HG03439 (cell line): Measurements from ENCODE around the gene COL24A1.

Experiments used
- ATAC-seq: cut with Tn5 transposase; IDR thresholded peaks from one replicate; pipeline ENCODE4 v1.9.1; 2021; ENCODE audit warnings: mild to moderate bottlenecking, moderate library complexity; ENCODE audit not compliant: unreplicated experiment

COL24A1 gene

DNA sequence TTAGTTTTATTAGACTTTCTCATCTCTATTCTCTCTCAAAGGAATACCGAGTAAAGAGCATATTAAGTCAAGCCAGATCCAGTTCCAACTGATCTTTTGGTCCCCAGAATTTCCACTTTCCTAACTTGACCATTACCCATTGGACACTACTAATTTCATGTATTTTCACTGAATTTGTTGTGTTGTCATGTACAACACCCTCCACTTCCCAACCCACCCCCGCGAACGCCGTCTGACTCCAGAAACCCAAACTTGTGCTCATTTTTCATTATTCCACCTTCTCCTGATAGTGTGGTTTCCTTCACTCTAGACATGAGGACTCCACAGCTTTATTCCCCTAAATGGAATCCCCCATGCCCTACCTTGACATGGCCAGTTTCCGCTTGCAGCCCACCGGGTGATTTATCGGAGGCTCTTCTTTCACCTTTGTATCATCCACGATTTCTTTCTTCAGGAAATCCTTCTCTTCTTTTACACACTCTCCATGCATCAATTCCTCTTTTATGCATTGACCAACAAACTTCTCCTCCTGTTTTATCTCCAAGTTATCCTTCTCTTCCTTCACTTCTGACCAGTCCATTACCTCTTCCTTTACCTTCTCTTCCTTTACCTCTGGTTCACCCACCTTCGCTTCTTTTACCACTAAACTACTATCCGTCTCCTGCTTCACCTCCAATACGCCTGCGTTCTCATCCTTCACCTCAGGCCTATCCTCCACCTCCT is 449.1 kb downstream of the COL24A1 start:
- no peak for ATAC-seq

DNA sequence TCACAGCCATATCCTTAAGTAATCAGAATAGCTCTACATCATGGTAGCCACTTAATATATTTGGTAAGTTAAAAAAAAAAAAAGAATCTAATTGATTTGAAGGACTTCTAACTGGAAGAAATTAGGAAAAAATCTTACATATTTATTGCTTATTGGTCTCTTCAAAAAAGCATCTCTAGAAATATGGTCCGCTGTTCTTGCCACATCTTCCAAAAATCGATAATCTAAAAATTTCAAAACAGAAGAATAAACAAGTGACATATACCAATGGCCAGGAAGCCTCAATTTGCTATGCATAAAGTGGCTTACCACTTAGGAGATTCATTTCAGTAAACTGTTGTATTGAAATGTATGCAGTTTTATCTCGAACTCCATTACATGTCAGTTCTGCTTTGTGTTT is 450.6 kb downstream of the COL24A1 start:
- no peak for ATAC-seq

DNA sequence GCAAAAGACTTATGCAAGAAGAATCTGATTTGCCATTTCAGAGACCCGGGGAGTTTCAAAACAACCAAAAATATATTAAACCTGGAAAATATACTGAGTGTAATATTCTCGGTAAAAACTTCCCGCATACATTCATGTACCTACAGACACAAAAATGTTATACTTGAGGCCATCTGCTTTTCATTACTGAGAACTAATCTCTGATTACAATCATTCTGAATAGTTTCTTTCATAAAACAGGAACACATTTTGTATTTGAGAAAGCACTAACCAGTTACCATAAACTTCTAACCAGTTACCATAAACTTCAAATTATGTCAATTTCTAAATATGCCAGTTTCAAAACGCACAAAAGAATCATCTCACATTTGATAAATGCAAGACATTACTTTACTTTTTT is 456.1 kb downstream of the COL24A1 start:
- ATAC-seq: no peak

DNA sequence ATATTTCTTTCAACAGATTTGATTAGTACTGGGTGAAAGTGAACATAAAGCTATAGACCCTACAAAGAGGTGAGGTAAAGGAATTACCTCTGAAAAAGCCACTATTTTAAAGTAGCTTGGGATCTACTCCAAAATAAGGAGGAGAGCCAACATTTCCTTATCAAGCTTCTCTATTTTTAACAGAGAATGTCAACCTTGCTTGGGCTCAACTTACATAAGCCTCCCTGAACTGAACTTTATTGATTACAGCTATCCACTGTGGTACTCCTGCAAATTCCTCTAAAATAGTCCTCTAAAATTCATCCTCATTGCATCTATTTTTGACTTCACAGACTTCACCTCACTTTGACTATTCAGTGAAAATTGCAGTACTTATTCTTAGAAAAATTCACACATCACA is 458.7 kb downstream of the COL24A1 start:
- no peak for ATAC-seq

DNA sequence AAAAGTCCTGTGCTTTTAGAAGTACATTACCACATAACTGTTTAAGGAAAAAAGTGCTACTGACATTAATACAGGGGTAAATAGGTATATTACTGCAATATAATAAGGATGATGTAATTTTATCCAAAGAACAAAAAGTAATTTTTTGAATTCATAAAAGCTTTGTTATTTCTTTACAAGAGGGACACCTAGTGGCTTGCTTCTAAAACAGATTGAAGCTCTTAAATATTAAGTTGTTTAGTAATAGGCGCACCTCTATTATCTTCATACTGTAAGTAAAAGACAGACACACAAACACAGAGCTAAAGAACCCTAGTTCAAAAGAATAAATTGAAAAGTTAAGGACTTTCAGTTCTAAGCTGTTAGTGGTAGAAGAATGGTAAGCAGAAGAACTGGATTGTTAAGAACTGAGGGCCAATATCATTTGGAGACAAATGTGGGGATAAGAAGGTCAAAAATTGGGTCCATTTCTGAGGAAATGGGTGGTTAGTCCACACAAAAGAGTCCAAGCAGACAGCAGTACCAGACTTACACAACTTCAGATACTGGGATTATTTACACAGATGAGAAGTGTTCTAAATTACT is 463.8 kb downstream of the COL24A1 start:
- no peak for ATAC-seq

DNA sequence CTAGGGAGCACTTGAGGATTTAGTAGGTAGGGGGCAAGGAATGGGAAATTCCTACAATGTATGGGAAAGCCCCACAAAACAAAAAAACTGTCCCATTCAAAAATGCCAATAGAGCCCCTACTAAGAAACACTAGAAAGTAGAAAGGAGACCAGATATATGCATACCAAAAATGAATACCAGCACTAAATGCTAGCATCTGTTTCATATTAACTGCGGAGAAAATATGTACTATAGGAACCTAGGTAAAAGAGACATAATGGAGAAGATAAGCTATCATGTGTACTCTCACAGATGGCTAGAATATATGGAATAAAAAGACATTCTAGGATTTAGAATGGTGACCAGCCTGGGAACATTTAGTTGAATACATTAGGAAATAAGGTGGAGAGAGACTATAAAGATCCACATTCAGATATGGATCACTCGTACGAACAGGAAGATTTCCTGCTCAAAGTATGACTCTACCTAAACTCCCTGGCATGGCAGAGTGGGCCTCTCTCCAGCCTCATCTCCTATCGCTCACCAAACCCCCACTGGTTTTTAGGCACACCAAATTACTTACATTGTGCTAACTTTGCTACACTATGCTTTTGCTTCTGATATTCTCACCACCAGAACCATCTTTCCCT is 466.7 kb downstream of the COL24A1 start:
- ATAC-seq: no peak

DNA sequence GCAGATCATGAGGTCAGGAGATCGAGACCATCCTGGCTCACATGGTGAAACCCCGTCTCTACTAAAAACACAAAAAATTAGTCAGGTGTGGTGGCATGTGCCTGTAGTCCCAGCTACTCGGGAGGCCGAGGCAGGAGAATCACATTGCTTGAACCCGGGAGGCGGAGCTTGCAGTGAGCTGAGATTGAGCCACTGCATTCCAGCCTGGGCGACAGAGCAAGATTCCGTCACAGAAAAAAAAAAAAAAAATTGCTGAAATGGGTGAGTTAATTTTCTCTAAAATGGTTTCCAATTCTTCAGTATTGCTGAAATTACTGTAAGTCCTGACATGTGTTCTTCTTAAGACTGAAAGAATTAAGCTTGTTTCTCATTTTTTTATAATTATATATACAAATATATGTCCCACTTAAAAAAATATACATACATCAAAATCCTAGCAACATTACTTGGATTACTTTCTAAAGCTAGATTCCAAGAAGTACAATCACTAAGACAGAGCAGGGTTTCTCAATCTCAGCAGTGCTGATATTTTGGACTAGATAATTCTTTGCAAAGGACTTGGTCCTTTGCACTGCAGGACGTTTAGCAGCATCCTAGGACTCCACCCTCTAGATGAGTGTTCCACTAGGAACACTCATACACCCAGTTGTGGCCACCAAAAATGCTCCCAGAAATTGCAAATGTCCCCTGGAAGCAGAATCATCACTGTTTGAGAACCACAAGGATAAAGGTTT is 473.1 kb downstream of the COL24A1 start:
- no peak for ATAC-seq

DNA sequence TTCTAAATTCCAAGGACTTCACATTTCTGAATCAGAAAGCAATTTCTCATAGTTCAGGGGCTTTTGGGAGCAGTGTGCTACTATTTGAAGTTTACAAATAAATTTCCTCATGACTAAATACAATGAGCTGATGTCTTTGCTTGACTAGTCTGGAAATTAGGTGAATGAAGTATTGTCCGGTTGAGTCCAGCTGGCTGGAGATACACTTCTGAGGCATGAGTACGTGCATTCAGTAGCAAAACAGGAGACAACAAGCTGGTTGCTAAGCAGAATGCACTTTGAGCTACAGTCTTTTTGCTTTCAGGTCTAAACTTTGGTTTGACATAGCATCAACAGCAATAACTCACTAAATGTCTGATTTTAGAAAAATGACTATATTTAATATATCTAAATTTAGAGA is 475.5 kb downstream of the COL24A1 start:
- no peak for ATAC-seq
